Measurements from ENCODE around the gene CCDC34.

Gene CCDC34

DNA sequence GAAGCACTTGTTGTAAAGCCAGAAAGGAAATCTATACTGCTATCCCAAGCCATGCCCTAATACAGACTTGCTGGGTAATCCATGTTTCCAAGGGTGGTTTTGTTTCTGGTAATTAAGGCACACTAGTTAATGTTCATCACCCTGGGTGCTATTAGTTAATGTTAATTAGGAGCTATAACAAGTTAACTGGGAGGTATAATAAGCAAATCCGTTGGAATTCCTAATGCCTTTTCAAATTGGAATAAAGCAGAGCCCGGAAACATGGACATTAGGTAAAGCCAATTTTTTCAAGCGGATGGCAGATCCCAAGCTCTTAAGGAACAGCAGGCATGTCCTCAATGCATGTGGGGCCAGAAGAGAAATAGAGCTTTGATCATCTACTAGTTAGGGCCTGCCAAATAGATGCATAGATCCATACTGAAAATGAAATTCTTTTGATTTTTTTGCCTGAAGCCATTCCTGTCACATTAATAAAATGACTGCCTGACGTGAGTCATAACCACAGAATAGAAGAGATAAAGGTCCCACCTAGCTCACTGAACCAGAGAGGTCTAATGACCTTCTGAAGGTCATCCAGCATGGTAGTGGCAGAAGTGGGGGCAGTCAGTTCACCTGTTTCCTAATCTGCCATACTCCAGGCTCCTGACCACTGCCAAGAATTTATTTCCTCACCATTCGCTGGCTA is 28.5 kb upstream of the CCDC34 start:
- no peak for DNase-seq

DNA sequence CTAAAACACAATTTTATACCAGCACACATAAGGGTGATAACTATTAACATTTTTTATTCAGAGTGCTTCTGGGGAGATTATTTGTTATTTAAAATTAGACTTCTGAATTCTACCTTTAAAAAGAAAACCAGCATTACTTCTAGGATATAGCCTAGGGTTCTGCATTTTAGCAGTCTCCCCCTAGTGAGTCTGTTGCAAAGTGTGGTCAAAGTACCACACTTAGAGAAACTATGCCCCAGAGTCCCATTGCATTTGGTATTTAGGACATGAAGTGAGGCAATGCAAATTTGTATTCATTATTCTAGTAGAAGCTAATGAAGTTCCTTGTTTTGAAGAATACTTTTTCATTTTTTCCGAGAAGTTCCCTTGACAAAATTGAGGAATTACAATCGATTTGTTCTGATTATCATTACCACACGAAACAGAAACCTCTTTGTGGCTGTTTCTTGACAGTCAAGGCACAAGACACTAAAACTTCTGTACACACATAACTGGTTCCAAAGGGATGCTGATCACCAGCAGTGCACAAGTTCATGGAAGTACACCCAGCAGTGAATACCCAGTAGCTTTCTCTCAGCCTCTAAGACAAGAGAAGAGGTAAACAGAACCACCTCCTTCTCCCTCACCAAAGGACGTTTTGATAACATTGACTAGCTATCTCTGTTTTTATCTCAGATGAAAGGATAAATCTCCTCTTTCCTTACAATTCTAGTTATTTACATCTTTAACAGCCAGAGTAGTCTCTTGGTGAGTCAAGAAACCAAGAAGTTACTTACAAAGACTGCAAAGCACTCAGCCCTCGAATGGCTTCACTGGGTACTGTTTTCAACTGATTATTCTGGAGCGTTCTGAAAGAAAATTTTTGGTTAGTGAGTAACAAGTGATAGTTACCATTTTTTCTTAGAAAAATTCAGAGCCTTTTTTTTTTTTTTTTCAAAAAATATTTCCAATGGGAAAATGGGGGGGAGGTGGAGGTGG is 27.6 kb upstream of the CCDC34 start:
- no peak for DNase-seq

DNA sequence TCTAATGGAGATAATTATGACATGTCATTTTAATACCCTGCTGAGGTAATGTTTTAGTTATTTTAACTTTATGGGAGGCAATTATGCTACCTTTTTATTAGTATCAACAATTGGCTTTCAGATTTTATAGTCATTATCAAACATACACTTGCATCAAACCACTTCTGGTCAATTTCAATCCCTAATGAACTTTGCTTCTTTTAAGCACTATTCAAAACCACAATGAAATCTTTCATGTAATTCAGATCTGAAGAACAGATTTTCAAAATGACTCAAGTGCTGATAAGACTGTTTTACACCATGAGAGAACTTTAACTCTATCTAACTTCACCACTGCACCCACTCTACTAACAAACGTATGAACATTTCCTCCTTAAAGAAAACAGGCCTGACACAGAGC is 25.9 kb upstream of the CCDC34 start:
- DNase-seq, result no peak

DNA sequence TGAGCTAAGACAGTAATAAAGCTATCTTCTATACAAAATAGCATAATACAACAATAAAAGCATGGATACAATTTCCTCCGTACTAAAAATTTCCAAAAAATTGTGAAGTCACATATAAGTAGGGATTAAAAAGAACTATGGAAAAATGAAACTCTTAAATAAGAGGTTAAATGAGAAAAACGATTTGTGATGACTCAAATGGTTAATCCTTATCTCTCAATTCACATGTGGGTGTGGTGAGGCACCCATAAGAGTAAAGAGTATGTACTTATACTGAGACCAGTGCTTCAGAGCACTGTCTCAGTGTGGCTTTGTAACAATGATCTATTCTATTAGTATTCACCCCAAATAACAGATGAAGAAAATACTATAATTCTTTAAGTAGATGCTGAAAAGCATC is 25.0 kb upstream of the CCDC34 start:
- no peak for DNase-seq

DNA sequence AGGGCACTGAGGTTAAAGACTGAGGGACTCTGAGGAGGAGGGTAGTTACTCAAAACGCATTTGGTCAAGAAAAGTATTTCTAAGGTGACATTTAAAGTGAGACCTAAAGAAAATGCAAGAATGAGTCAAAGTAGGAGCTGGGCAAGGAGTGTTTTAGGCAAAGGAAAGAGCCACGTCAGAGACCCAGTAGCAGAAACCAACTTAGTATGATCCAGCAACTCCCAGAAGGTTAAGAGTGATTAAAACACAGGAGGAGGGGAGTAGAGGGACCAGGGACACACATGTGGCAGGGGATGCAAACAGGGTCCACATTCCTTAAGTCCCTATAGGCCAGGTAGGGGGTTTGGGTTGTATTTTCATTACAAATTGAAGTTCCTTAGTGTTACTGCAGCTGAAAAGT is 24.3 kb upstream of the CCDC34 start:
- no peak for DNase-seq

DNA sequence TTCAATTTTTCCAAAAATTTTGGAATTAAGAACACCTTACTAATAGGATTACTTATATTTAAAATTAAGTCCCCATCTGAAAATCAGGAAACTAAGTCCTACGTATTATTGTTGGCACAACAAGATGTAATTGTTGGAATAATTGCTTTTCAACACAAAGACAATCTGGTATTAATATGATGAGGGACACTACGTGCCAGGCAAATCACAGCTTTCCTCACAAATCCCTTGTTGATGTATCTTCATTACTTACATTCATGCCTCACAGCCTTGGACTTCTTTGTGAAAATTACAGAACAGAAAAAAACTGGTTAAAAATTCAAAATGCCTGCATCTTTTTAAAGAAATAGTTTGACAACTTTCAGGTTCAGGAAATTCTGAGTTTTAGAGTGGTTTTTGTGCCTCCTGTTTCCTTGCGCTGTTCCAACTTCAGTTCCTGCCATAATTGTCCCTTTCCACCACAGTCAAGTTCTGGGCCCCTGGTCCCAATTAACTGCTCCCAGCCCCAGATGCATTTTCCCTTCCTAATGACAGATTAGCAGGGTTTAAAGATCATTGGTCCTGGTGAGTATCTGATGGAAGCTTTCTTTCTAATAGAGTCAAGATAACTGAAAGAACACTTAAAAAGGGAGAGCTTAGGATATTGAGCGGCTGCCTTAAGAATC is 23.3 kb upstream of the CCDC34 start:
- no peak for DNase-seq

DNA sequence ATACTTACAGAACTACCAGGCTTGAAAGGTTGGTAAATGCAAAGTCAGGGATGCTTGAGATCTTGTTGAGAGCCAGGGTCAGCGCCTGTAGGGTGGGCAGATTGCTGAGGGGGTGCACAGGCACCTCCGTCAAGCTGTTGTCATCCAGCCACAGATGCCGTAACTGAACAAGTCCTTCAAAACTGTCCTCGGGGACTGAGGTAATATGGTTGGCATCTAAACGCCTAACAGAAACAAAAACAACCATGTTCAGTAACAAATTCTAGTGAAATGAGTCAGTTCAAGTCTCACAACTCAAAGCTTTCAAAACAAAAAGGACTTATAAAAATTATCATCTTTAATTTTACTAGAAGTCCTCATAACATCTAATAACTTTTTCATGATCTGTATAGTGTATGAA is 22.2 kb upstream of the CCDC34 start:
- no peak for DNase-seq

DNA sequence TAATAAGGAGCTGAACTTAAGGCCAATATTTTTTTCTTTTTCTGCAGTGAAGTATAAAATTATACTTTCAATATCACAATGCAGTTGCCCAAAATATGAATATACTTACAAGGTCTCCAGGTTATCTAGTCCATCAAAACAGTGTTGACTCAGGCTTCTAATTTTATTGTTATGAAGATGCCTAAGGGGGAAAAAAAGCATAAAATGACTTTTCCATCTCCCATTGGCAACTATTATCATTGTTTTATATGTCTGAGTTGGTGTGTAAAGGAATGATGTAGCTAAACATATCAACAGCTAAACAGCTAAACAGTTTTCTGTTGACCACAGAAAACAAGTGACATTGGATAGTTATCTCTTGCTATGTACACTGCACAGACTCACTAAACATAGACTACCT is 21.2 kb upstream of the CCDC34 start:
- no peak for DNase-seq

DNA sequence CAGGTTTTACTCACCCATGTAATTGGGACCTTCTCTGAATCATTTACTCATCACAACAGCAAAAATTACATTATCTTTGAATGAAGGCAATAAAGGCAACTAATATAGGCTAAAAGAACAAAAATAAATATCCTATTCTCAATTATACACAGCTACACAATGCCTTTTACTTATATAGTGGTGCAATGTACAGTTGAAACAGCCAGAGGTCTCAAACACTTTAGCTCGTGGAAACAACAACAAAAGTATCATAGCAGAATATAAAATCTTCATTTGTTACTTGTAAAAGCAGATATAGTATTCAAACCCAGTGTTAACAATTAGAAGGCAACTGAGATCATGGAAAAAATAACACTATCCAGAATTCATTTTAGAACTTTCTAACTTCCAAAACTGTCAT is 20.6 kb upstream of the CCDC34 start:
- no peak for DNase-seq

DNA sequence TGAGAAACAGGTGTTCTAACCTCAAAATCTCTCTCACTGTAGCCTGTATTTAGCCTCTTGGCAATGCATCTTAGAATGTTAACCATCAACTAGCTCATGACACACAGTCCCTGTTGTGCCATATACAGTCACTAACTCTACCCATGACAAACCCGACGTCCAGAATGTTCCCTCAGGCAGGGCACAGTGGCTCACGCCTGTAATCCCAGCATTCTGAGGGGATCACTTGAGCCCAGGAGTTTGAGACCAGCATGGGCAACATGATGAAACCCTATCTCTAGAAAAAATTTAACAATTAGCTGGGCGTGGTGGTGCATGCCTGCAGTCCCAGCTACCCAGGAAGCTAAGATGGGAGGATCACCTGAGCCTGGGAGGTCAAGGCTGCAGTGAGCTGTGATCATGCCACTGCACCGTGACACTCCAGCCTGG is 18.2 kb upstream of the CCDC34 start:
- no peak for DNase-seq

DNA sequence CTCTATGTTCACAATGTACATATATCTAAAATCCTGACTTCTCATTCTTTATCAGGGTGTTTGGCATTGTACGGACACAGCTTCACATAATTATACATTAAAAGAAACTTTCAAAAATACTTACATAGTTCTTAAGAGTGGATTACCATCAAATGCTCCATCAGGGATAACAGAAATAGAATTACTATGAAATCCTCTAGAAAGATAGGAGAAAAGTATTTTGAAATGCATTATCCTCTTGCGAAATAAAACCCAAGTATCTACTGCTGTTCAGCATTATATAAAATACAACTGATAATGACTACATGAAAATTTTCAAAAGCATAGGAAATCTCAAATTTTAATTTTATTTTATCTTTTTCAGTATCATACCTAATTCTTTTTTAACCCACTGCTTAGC is 17.8 kb upstream of the CCDC34 start:
- DNase-seq, result no peak

DNA sequence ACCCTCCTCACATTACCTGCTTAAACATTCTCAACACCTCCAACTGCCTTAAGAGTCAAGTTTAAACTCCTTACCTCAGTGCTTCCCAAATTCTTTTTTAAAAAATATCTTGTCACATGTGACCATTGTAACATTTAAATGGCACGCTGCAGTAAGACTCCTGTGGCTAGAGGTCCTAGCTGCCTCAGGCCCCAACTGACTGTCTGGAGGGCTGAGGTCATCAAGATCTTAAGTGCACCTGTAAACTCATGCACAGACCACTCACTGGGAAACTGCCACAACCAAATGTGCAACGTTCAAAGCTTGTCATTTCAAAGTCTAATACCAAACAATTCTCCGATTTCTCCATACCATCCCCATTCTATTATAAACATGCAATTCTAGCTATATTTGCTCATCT is 16.4 kb upstream of the CCDC34 start:
- DNase-seq, result no peak

DNA sequence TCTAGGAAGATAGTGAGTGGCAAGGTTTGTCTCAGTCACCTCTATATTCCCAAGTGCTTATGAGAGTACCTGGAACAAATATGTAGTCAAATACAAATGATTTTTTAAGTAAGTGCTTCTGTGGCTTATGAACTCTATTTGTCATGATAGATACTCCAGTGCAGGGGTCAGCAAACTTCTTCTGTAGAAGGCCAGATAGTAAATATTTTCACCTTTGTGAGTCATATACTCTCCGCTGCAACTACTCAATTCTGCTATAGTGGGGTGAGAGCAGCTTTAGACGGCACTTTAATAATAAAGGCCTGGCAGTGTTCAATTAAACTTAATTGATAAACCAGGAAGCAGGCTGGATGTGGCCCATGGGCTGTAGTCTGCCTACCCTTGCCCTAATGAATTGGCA is 12.4 kb upstream of the CCDC34 start:
- DNase-seq, result no peak

DNA sequence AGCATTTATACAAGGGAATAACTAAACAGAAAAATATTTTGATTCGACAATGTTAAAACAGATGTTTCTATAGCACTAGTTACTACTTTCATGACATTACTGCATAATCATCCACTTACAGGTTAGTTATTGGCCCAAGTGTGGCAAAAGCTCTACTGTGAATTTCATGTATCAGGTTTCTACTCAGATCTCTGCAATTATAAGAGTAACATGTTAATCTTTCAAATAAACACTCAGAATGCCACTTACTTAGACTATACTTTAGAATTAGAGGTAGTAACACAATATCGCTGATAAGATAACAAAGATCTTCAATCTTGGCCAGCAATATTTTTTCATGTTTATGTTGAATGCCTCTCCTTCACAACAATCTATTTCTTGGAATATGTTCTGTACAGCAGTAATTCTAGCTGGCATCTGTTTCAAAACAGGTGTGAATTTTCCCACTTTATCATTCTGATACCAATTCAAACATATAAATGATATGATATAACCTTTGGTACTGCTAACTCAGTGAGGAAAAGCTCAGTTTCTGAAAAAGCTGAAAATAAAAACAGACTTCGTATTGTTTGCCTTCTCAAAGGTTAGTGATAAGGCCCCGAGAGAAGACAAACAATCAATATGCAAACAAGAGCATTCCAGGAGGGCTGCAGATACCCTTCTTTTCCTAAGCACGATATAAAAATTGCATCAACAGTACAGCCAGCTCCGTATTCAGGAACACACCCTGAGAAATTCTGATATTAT is 11.0 kb upstream of the CCDC34 start:
- DNase-seq, result no peak

DNA sequence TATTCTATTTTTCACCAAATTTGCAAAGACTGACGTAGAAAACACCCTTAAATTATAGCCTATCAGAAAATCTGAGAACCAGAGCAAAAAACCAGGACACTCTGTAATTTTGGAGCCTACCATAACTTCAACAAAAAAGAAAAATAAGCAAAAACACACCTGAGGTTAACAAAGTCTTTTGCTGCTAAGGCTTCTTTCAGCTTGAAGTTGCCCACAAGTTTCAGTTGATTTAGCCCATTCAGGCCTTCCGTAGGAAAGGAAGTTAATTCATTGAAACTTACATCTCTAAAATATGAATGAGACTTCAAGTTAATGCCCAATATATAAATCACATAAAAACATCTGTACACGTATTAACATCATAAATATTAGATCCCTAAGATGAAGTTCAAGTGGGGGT is 10.4 kb upstream of the CCDC34 start:
- DNase-seq, result no peak

DNA sequence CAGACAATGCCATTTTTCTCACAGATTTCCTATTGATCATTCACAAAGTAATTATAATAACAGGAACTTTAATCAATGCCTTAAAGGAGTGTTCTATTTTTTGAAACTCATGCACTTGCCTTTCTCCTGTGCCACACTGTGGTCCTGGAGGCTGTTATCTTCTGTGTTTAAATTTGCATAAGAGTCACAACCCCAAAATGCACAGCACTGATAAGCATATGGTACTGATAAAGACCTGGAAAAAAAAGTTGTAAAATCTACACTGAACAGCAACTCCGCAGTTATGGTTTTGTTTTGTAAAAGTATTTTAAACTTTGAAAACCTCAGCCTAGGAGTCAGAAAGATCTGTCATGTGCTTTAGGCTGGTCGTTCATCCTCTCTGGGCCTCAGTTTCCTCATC is 9.1 kb upstream of the CCDC34 start:
- no peak for DNase-seq

DNA sequence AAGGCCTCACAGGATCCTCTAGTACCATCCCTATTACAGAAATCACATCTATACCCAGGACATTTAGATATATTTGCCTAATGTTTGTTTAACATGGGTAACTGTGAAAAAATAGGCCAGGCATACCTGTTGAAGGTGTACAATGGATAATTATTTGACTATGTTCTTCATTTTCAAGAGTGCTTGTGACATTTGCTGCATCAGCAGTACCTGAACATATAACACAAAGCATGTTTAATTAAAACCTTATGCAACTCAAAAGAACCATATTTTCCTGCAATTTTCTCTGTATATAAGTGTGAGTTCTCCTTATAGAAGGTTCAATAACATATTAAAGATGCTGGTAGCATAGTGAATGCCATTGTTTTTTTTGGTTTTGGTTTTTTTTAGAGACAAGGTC is 8.5 kb upstream of the CCDC34 start:
- DNase-seq, result no peak

DNA sequence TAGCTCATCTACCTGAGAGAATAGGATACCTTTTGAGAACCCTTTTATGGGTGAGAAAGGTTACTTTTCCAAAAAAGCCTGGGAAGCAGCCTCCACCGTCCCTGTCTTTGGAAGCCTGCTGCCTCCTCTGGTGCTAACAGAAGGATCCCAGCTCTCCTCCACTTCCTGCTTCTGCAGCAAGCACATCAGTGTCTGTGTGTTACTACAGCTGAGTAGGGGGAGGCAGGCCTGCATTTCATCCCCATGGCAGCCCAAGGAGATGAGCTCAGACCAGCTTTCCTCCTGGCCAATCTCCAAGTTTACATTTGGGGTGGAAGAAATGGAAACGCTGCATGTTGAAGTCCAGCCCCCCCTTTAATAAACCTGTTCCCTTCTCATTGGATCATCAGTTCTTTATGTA is 7.4 kb upstream of the CCDC34 start:
- no peak for DNase-seq

DNA sequence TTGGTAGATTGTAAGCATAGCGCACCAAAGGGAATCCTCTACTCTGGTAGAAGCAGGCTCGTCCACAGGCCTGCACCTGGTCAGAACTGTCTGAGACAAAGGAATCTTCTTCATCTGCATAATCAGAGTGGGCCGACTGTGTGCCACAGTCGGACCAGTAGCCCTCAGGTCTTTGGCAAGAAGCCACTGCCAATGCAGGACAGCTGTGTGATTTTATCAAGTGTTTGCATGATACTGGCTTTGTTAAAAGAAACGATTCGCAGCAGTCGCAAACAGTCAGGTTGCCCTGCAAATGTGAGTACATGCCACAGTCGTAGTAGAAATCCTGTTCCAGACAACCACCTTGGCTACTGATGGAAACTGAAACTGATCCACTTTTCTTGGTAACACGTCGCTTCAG is 4.9 kb upstream of the CCDC34 start:
- no peak for DNase-seq

DNA sequence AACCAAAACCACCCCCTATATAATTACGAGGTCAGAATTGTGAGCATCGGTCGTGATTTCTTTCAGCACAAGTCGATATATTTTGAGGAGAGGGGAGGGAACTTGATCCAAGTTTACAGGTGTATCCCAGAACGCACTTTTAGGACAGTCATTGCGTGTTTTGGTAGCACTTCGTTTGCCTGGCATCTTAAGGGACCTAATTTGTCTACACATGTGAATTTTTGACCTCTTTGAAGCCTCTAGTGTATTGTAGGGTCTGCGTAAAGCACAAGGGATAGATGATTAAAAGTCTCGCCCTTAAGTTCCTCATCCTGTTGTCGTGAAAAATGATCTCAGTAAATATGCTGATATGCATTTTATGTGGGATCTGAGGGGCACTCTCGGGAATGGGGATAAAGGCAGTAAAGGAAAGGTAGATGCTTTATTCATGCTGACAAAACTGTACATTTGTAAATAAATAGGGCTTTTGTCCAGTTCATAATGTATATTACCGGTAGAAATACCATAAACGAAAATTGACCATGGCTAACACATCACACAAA is 632 bp upstream of the CCDC34 start:
- DNase-seq, result no peak

DNA sequence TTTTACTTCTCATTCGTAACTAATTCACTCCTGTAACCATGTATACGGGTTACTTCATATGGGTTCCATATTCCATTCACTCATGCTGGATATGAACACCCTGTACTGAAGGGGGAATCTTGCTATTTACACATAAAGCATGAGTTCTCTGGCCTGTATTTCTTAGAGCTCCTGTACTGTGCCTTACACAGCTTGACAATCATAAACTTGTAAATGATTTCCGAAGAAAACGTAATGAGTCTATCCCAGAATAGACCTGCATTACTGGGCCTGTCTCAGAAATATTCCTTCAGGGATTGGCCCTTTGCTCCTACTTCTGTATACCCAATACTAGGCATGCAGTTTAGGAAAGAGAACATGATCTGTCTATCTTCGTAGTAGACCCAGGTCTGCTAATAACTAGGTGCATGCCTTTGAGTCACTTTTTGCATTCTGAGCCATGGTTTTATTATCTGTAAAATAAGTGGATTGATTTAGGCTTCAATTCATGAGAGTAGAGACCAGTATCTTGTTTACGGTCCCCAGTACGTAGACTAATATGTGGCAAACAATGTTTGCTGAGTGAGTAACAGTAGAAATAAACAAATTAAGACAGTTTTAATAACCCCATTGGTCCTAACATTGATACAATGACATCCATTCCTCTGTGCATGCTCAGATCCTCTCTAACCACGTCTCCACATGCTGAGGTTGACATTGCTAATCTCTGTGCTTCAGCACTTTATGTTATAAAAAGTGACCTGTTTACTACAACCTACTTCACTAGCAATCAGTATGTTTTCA is 1.2 kb downstream of the CCDC34 start:
- no peak for DNase-seq

DNA sequence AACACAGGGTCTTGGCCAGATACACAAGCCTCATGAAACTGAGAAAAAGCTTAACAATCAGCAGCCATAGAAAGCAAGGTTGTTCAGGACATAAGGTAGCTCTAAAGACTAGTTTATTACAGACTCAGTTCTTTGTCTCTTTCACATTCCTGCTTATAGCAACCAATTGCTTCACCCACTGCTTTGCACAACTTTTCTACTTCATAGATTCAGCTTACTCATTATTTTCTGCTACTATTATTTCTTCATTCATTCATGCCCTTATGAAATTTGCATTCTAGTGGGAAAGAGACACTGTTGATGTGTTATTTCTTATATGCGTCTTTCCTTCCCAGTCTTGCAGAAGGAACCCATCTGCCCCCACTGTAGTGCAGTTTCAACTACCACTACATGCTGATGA is 4.7 kb downstream of the CCDC34 start:
- DNase-seq, result no peak

All from stimulated activated CD4-positive, alpha-beta T cell treated with anti-CD3 and anti-CD28 coated beads, Interleukin-2, amount 100 ng/mL, for 48 hours (primary cell).